D721Med (cell line): ENCODE measurements around the gene SARM1.

ENCODE experiments used
- DNase-seq: peaks from one replicate; pipeline ENCODE4 v3.0.0; 2011; ENCODE audit warnings: low spot score; ENCODE audit not compliant: insufficient read length
- FAIRE-seq: peaks from 2 replicates; lab custom pipeline; 2011; peaks lifted over from hg19 to GRCh38; lab: Jason Lieb, UNC
- TF ChIP-seq, protein P1 (sequence below): IDR thresholded peaks from 2 replicates; pipeline ENCODE4 v1.5.1; 2012; ENCODE audit warnings: mild to moderate bottlenecking, control low read depth; ENCODE audit not compliant: insufficient read depth; ENCODE audit errors: missing control alignments

SARM1 gene

DNA sequence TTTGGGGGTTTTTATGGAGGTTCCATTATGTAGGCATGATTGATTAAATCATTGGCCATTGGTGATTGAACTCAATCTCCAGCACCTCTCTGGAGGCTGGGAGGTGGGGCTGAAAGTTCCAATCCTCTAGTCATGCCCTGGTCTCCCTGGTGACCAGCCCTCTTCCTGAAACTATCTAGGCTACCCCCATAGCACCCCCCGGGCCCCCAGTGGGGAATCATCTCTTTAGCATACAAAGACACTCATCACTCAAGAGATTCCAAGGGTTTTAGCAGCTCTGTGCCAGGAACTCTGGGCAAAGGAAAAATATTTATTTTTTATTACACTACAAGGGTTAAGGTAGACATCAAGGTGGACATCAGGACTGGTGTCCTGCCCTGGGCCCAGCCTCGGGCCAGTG lies 23.9 kb downstream of the SARM1 start:
- DNase-seq (no peak), FAIRE-seq (no peak)
- TF ChIP-seq, protein P1, sequence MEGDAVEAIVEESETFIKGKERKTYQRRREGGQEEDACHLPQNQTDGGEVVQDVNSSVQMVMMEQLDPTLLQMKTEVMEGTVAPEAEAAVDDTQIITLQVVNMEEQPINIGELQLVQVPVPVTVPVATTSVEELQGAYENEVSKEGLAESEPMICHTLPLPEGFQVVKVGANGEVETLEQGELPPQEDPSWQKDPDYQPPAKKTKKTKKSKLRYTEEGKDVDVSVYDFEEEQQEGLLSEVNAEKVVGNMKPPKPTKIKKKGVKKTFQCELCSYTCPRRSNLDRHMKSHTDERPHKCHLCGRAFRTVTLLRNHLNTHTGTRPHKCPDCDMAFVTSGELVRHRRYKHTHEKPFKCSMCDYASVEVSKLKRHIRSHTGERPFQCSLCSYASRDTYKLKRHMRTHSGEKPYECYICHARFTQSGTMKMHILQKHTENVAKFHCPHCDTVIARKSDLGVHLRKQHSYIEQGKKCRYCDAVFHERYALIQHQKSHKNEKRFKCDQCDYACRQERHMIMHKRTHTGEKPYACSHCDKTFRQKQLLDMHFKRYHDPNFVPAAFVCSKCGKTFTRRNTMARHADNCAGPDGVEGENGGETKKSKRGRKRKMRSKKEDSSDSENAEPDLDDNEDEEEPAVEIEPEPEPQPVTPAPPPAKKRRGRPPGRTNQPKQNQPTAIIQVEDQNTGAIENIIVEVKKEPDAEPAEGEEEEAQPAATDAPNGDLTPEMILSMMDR, result no peak

DNA sequence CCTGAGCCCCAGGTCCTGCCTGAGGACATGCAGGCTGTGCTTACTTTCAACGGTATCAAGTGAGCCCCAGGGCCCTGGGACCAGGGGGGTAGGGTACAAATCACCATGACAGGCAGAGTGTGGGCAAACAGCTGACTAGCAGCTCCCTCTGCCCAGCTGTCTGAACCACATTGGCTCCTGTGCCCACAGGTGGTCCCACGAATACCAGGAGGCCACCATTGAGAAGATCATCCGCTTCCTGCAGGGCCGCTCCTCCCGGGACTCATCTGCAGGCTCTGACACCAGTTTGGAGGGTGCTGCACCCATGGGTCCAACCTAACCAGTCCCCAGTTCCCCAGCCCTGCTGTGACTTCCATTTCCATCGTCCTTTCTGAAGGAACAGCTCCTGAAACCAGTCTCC lies 24.5 kb downstream of the SARM1 start:
- DNase-seq (no peak), FAIRE-seq (no peak)
- TF ChIP-seq, protein P1, result no peak

DNA sequence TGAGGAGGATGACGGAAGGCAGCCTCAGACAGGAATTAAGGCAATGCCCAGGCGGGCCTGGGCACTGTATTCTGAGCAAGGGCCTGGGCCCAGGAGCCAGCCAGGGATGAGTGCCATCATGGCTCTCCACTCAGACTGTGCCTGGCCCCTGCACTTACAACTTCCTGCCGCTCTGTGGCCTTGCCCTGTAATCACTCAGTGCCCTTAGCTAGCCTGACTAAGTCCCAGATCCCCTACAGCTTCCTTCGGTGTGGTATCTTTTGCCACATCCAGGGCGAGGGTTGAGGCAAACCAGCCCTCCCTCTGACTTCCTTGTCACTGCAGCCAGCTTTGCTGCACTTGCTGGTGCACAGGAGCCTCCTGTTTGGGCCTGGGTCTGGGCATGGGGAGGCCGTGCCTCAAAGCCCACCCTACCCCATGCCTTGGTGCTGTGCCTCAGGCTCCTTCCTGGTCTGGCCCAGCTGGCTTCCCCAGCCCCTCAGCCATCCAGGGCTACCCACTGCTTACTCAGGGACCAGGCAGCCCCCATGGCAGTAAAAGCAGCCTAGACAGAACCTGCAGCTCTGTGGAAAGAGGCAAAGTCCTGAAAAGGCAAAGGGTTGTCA lies 25.2 kb downstream of the SARM1 start:
- TF ChIP-seq, protein P1, result no peak
- DNase-seq, result no peak

DNA sequence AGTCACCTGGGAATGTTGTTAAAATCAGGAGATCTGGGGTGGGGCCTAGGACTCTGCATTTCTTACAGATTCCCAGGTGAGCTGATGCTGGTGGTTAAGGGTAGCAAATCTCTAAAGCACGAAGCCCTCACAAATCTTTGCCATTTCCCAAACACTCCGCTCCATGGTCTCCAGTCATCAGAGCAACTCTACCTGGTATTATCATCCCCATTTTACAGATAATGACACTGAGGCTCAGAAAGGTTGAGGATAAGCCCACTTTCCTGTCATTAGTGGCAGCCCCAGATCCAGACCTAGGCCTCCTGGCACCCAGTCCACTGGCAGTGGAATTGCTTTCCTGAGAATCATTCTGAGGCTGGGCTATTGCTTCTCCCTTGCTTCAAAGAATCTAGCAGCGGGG lies 25.8 kb downstream of the SARM1 start:
- no peak for FAIRE-seq
- TF ChIP-seq, protein P1, result no peak
- DNase-seq, result no peak

More for the DNA sequence above, 25.2 kb downstream of the SARM1 start:
- FAIRE-seq, result no peak

DNA sequence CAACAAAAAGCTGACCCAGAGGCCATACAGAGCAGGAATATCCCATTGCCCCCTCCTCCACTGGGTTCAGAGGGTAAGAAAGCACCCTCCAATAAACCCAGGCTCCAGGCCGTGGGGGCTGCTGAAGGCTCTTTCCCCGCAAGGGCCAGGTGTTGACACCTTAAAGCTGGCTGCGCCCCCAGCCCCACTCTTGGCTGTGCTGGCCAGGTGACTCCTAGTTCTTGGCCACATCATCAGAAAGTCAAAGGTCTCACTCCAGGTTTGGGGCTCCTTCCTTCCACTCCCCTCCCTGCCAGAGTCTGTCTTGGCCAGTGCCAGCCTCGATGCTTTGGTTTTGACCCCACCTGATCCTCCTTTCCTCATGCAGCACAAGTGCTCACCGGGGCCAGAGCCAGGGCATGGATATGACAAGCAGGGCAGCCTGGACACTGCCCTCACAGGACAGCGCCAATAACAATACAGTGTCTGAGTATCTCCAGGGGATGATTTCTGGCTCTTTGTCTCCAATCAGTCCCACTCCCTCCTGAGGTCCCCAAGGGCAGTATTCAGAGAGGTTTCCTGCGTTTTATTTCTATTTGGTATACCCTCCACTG lies 26.3 kb downstream of the SARM1 start:
- DNase-seq (no peak), FAIRE-seq (no peak)
- TF ChIP-seq, protein P1, result no peak

DNA sequence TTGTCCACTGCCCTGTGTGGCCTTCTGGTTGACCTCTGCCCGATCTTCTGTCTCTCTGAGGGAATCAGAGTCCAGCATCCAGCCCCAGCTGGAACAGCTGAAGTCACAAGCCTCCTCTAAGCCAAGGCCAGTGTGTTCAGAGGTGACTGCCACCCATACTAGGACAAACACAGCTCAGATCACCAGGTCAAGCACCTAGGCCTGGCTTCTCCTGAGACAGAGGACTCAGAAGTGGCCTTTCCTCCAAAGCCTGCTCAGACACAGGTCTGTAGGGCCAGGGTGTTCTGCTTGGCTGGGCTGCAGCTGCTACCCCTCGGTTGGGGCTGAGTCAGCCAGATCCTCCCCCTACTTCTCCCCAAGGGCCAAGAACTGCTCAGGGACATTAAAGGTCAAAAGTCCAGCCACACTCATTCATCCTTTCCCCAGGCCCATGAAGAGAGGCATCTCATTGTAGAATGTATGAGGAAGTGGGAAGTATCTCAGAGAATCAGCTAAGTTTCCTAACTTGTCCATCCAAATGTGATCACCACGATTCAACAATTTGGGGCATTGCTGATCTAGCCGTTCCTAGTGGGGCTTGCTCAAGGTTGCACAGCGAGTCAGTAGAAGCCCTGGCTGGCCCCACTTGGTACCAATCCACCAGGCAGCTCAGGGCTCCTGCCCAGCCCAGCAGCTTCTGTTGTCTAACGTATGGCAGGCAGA lies 26.9 kb downstream of the SARM1 start:
- FAIRE-seq (no peak), DNase-seq (no peak)
- TF ChIP-seq, protein P1, result no peak

DNA sequence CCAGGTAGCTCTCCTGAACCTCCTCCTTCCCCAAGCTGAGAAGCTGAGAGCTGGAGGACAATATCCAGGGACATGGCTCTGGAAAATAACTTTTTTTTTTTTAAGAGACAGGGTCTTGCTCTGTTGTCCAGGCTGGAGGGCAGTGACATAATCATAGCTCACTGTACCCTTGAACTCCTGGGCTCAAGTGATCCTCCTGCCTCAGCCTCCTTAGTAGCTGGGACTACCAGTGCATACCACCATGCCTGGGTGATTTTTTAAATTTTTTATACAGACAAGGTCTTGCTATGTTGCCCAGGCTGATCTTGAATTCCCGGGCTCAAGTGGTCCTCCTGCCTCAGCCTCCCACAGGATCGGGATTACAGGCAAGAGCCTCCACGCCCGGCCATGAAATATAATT lies 28.3 kb downstream of the SARM1 start:
- DNase-seq (no peak), FAIRE-seq (no peak)
- TF ChIP-seq, protein P1, result no peak
